HG02571 (cell line): ENCODE measurements around the gene TTC28.
"Not testable (repeated sequence)": the region's sequence is repeated elsewhere in the genome, so short reads cannot be mapped to it uniquely, and the experiment has no call there.

Source experiments
- ATAC-seq: cut with Tn5 transposase; IDR thresholded peaks from one replicate; pipeline ENCODE4 v1.9.1; 2021; ENCODE audit warnings: mild to moderate bottlenecking, moderate library complexity; ENCODE audit not compliant: unreplicated experiment

The TTC28 gene

GRCh38 chr22:28608546-28608945 is 71.1 kb downstream of the TTC28 start:
- ATAC-seq: no peak

- no peak for ATAC-seq
Observed at GRCh38 chr22:28607795-28608194, 71.8 kb downstream of the TTC28 start.

GRCh38 chr22:28604966-28605761 is 74.5 kb downstream of the TTC28 start:
- no peak for ATAC-seq

DNA sequence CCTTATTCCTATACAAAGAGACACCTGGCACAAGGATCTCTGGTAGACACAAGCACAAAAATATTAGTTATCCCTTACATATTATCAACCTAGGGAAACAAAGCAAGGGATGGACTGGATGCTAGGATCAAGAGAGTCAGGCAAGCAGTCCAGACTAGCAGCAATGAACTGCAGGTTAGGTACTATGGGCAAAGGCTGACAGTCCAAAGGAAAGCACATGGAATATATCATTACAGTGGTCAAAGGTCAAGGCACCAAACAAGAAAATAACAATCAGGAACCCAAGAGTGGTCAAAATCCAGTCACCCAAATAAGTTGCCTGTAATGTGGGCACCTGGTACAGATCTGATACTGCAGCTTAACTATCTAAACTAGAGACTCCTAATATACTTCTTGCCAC is 77.7 kb downstream of the TTC28 start:
- no peak for ATAC-seq

DNA sequence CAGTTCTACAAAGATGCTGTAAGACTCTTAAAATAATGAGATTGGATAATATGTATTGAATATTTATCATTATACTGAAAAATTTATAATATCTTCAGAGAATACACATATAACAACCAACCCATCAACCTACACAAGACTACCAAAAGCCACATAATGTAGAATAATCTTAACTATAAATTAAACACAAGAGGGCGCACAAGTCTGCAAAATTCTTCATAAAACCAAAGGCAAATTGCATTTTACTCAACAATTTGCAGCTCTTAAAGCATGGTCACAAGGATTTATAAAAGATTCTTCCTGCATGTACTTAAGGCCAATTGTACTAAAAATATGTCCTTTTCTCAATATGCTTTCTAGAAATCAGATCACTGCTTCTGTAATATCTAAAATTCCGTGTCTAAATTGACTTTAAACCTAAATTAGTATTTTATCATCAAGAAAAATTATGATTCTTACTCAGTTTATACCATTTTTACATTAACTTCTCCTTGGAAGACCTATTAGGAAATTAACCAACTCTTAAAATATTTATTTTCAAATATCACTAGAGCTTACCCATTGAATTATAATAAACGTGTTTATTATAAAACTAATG is 79.0 kb downstream of the TTC28 start:
- no peak for ATAC-seq

DNA sequence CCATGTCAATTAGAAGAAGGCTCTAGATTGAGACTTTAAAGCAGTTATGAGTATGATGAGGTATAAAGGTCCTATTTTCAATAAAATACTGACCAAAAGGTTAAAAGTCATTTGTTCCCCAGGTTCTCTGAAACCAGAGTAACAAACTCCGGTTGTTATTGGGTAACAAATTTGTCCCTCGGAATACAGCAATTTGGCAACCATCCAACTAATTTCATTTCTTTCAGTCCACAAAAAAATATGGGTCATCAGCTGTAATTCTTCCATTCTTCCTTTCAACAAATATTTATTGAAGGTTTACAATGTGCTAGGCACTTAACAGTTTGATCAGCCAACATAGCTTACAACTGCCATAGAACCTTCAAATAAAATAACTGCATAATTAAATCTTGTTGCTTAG is 79.9 kb downstream of the TTC28 start:
- no peak for ATAC-seq

- ATAC-seq: no peak
Observed at GRCh38 chr22:28597665-28598064, 82.0 kb downstream of the TTC28 start.

GRCh38 chr22:28594797-28595462 is 84.7 kb downstream of the TTC28 start:
- no peak for ATAC-seq

GRCh38 chr22:28594076-28594796 is 85.4 kb downstream of the TTC28 start:
- ATAC-seq: no peak

DNA sequence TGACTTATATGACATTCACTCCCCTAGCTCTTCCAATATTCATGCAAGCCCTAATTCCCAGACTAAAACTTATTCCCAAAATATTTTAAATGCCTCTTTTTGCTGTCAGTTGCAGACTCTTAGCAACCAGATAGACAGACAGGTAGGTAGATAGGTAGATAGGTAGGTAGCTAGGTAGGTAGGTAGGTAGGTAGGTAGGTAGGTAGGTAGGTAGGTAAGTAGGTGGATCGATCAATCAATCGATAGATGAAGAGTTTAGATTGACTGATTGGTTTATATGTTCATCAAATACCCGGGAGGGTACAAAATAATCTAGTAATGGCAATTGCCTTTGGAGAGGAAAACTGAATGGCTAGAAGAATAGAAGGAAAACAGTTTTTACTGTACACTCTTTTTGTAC is 86.3 kb downstream of the TTC28 start:
- ATAC-seq: no peak

DNA sequence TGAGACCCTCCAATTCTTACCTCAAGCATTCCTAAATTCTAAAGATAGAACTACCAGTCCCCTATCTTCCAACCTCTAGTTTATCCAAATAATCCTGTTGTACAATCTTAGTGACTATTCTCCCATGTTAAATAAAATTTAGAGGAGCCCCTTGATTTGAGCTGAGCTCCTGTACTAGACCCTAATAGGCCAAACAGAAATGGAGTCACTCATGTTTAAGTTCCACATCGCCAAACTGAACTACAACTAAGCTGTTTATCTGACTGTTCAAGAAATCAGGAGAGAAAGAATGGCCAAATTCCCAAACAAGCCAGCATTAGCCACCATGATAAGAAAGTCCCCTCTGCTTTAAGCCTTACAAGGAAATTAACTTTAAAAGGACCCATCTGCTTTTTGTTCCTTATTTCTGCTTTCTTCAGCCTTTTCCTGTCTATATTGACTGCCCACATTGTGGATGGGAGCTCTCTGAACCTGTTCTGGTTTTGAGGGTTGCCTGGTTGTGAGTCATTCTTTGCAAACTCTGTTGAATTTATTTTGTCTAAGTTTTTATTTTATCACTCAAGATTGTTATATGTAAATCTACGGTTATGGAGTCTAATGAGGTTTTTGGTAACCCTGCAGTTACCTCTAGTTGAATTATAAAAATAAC is 90.4 kb downstream of the TTC28 start:
- ATAC-seq: no peak

DNA sequence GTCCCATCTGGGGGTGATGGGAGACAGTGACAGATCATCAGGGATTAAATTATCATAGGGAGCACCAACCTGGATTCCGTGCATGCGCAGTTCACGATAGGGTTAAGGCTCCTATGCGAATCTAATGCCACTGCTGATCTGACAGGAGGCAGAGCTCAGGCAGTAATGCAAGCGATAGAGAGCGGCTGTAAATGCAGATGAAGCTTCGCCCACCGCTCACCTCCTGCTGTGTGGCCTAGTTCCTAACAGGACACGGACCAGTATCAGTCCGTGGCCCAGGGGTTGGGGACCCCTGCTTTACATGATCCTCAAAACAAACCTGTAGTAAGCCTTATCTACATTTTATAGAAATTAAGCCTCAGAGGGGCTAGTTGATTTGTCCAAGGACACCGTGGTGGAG is 94.3 kb downstream of the TTC28 start:
- ATAC-seq: no peak

GRCh38 chr22:28582806-28583205 is 96.8 kb downstream of the TTC28 start:
- ATAC-seq: no peak

DNA sequence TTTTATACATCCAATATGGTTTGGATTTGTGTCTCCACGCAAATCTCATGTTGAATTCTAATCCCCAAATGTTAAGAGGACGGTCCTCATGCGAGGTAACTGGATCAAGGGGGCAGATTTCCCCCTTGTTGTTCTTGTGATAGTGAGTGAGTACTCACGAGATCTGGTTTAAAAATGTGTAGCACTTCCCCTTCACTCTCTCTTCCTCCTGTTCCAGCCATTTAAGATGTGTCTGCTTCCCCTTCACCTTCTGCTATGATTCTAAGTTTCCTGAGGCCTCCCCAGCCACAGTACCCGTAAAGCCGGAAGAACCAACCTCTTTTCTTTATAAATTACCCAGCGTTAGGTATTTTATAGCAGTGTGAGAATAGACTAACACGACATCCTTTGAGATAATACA is 98.6 kb downstream of the TTC28 start:
- ATAC-seq: no peak

DNA sequence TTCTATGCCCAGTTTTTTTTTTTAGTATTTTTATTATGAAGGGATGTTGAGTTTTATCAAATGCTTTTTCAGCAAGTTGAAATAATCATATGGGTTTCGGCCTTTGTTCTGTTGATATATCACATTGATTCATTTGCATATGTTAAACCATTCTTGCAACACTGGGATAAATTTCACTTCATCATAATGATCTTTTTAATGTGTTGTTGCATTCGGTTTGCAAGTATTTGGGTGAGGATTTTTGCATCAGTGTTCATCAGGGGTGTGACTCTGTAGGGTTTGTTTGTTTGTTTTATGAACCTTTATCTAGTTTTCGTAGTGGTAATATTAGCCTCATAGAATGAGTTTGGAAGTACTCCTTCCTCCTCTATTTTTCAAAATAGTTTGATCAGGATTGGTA is 103.5 kb downstream of the TTC28 start:
- no peak for ATAC-seq

- no peak for ATAC-seq
Observed at GRCh38 chr22:28574159-28574788, 105.4 kb downstream of the TTC28 start.

GRCh38 chr22:28570696-28571373 is 108.8 kb downstream of the TTC28 start:
- ATAC-seq: no peak

- ATAC-seq: not testable (repeated sequence)
Observed at GRCh38 chr22:28568974-28569373, 110.7 kb downstream of the TTC28 start.

DNA sequence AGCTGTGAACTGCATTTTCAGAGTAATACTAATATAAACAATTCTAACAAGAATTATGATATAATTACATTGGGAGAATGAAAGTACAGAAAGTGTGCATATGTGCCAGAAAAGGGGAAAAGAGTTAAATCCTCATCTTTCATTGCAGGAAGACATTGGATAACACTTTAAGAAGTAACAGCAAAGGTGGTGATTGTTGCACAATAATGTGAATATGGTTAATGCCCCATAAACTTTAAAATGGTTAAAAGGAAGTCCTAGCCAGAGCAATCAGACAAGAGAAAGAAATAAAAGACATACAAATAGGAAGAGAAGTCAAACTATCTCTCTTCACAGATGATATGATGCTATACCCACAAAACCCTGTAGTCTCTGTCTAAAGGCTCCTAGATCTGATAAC is 111.5 kb downstream of the TTC28 start:
- ATAC-seq: no peak

- ATAC-seq: not testable (repeated sequence)
Observed at GRCh38 chr22:28566920-28567499, 112.6 kb downstream of the TTC28 start.
